ENCODE results near the gene KIF26A. TPM values are rescaled to one million over a fixed set of nuclear protein-coding genes. Genes with fewer than 3 reads are reported as not detected.

The KIF26A gene
- polyA plus RNA-seq, 1 of the 3 experiments (the other 2 are of a cell fraction): 1.7 TPM

- CTCF ChIA-PET: interaction anchor here (3.3 kb wide), 1 partner anchor 13 kb away, joined by 19 read pairs; no protein-coding TSS in a partner anchor
- Histone ChIP-seq H3K9me3 (no peaks in the 10 kb centered on the region), H3K27ac (ENCODE audit: low read depth in 2 of 2, low read length in 1 of 2) (no peak overlapping the region), H4K20me1 (ENCODE audit: insufficient read depth) (no peaks in the 10 kb centered on the region), H3K36me3 (replicated peaks in 1 of 2; ENCODE audit: control insufficient read depth in 1 of 2, insufficient read depth in 2 of 2, low read length in 1 of 2) (no peaks in the 10 kb centered on the region), H3K9ac (no peak overlapping the region), H3F3A (replicated peaks; ENCODE audit: insufficient read depth) (no peaks in the 10 kb centered on the region), H2AFZ (ENCODE audit: low read depth) (no peak overlapping the region), H3K4me3 (ENCODE audit: low read depth in 2 of 2, low read length in 1 of 2) (no peak overlapping the region), H3K79me2 (ENCODE audit: insufficient read depth) (no peaks in the 10 kb centered on the region), H3K27me3 (ENCODE audit: insufficient read depth) (no peaks in the 10 kb centered on the region), H3K9me2 (no peaks in the 10 kb centered on the region), H3K4me1 (ENCODE audit: control insufficient read depth in 1 of 2, insufficient read depth in 2 of 2, low read depth in 1 of 2, low read length in 1 of 2) (peaks cover 0 to 33% of the 10 kb centered on the region in 2 experiments; a peak in 1 of 4 replicates), H3K4me2 (no peak overlapping the region)
- POLR2A ChIA-PET: no interaction called here
- 69% methylated on average over 12 of the region's 21 CpGs for WGBS (ENCODE audit: low lambda C conversion rate)
- TF ChIP-seq GABPA (IDR thresholded peaks at IDR 0.05; ENCODE audit: low read depth): no peak
- no peak for TF ChIP-seq REST (IDR thresholded peaks at IDR 0.05; ENCODE audit: low read depth, low read length)
- TF ChIP-seq SMC3 (IDR thresholded peaks at IDR 0.05; ENCODE audit: low read depth, low read length): no peak
- TF ChIP-seq SIN3A (IDR thresholded peaks at IDR 0.05; ENCODE audit: borderline replicate concordance, low read depth, low read length): no peak
- TF ChIP-seq CHD2 (IDR thresholded peaks at IDR 0.05; ENCODE audit: low read length, partially characterized antibody): no peak
- TF ChIP-seq POLR2AphosphoS5 (IDR thresholded peaks at IDR 0.05; ENCODE audit: low read depth, low read length): no peak
- no peak for TF ChIP-seq RFX5 (IDR thresholded peaks at IDR 0.05; ENCODE audit: low read length)
- TF ChIP-seq, protein P1, sequence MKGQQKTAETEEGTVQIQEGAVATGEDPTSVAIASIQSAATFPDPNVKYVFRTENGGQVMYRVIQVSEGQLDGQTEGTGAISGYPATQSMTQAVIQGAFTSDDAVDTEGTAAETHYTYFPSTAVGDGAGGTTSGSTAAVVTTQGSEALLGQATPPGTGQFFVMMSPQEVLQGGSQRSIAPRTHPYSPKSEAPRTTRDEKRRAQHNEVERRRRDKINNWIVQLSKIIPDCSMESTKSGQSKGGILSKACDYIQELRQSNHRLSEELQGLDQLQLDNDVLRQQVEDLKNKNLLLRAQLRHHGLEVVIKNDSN (IDR thresholded peaks at IDR 0.05; ENCODE audit: borderline replicate concordance, low read depth): no peak
- no peak for TF ChIP-seq NFIC (IDR thresholded peaks at IDR 0.05; ENCODE audit: borderline replicate concordance)
- TF ChIP-seq TAF1 (IDR thresholded peaks at IDR 0.05; ENCODE audit: borderline replicate concordance, low read depth, low read length): no peak
- TF ChIP-seq FOXM1 (IDR thresholded peaks at IDR 0.05; ENCODE audit: low read depth): no peak
- no peak for TF ChIP-seq RAD21 (IDR thresholded peaks at IDR 0.05; ENCODE audit: low read length)
- TF ChIP-seq FOSL2 (IDR thresholded peaks at IDR 0.05; ENCODE audit: borderline replicate concordance, low read depth): no peak
- no peak for TF ChIP-seq TCF12 (IDR thresholded peaks at IDR 0.05)
- TF ChIP-seq, protein P2, sequence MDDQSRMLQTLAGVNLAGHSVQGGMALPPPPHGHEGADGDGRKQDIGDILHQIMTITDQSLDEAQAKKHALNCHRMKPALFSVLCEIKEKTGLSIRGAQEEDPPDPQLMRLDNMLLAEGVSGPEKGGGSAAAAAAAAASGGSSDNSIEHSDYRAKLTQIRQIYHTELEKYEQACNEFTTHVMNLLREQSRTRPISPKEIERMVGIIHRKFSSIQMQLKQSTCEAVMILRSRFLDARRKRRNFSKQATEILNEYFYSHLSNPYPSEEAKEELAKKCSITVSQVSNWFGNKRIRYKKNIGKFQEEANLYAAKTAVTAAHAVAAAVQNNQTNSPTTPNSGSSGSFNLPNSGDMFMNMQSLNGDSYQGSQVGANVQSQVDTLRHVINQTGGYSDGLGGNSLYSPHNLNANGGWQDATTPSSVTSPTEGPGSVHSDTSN (IDR thresholded peaks at IDR 0.05): no peak
- no peak for DNase-seq
Observed at GRCh38 chr14:104209985-104210816, 71.8 kb downstream of the KIF26A start.

Data from SK-N-SH (cell line).